C1 segment of cervical spinal cord (tissue), 14 donors: ENCODE measurements around the gene PSME3IP1.

Source experiments
- DNase-seq, 14 donors: peaks; one replicate each; lab custom pipeline; 2025; lab: John Stamatoyannopoulos, UW

Gene PSME3IP1

GRCh38 chr16:57167953-57168352, 17.9 kb downstream of the PSME3IP1 start:
- peak in 1 of 14 donors; percentile 41 for DNase-seq

GRCh38 chr16:57167538-57167937, 18.3 kb downstream of the PSME3IP1 start:
- no peak for DNase-seq

DNA sequence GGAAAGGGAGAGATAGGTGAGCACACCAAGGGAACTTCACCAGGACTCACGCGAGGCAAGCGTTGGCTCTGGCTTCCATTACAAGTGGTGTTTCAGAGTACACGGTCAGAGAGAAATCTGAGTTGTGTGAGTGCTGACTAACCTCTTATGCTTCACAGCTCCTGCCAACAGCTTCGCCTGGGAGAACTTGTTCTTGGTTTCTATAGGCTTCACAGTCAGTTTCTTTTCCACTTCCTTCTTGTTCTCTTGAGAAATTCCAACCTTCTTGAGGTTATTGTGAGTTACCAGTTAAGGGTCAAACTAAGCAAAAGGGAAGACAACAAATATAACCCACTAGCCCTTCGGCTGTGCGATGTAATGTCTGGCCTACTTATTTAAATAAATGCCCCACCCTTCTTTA, 18.9 kb downstream of the PSME3IP1 start:
- no peak for DNase-seq

- no peak for DNase-seq
Observed at GRCh38 chr16:57166451-57166850, 19.4 kb downstream of the PSME3IP1 start.

DNA sequence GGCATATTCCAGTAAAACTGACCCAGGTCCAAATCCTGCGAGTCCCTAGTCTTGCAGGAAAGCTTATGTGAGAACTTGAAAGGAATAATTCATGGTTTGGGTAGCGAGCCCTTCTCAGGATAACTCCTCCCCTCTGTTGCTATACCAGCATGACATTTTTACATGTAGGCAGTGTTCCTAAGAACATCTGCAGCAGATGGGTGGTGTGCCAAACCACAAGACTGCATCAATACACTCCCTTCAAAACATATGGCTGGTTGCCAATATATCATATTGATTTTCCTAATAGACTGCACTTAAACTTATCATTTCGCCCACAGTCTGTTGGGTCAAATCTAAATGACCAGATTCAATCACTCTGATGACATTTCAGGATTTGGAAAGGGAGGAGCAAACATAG, 19.9 kb downstream of the PSME3IP1 start:
- no peak for DNase-seq

DNA sequence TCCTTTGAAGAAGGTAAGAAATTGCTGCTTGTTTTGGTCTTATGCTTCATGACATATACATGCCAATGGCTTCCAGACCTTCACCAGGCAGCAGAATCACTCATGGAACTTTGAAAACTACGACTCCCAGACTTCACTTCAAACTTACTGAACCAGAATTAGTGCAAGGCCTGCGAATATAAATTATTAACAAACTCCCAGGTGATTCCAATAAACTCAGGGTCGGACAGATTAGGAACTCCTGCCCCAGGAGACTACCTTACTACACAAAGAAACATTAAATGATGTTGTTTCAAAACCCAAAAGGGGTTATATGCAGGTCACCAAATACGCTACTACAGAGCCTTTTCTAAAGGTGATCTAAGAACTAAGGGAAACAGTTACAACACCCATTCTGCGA, 20.4 kb downstream of the PSME3IP1 start:
- no peak for DNase-seq

DNA sequence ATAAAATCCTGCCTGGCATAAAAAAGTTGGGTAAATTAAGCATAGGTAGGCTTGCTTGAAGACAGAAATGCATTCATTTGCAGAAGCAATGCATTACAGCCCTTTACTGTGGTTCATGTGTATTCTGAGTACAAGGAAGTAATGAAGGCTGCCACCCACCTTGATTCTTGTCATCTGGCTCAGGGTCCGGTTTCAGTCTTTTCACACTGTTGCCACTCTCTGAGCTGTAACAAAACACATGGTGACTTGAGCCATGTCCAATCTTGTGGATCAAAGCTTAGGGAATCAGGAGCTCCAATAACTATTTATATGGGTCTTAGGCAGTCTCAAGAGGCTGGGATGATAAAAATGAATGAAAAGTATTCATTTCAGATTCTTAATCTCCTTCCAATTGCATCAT, 22.0 kb downstream of the PSME3IP1 start:
- no peak for DNase-seq

DNA sequence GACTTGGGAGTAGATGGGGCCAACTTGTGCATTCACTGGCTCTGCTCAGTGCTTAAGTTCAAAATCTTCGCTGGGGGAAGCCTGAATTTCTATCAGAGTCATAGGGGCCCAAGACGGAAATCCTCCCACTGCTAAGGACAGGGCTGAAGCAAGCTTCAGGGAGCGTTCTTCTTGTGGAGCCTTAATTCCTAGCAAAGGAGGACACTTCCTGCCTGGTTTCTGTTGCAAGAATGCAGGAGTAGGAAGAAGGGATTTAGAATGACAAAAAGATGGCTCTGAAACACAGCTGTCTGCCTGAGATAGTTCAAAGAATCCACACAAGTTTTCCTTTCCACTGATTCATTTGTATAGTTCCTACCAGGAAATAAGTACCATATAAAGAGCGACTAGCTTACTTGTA, 26.4 kb downstream of the PSME3IP1 start:
- no peak for DNase-seq

DNA sequence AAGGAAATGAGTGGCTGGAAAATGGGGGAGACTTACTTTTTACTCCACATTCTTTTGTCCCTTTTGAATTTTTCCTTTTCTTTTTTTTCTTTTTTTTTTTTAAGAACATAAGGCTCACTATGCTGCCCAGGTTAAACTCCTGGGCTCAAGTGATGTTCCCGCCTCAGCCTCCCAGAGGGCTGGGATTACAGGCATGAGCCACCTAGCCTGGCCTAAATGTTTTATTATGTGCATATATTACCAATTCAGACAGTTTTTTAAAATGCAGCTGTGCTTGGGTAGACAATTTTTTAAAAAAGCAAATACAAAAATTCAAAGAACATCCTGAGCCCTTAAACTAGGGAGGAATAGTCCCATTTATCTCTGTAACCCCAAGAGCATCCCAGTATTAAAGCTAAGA, 28.3 kb downstream of the PSME3IP1 start:
- no peak for DNase-seq

GRCh38 chr16:57156351-57156703, 29.5 kb downstream of the PSME3IP1 start:
- no peak for DNase-seq

DNA sequence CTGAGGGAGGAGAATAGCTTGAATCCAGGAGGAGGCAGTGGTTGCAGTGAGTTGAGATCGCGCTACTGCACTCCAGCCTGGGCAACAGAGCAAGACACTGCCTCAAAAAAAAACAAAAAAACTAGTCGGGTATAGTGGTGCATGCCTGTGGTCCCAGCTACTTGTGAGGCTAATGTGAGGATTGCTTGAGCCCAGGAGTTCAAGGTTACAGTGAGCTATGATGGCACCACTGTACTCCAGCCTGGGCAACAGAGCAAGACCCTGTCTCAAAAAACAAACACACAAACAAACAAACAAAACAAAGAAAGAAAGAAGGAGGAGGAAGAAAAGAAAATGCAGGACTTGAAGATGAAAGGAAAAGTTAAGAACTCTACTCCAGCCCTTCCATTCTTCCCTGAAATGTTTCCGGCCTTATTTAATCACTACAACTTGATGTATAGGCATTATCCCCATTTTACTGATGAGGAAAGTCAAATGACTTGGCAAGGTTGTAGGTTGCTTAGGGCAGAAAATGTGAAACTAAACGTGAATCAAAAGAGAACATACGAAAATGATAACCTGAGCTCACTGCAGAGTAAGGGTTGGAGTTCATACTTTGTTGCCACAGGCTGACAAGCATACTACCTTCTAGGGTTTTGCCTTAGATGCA, 30.0 kb downstream of the PSME3IP1 start:
- no peak for DNase-seq

GRCh38 chr16:57153841-57154240, 32.0 kb downstream of the PSME3IP1 start:
- DNase-seq = no peak

- DNase-seq = peak in 2 of 14 donors; percentile 27 to 53
Observed at GRCh38 chr16:57152096-57153093, 33.4 kb downstream of the PSME3IP1 start.

- no peak for DNase-seq
Observed at GRCh38 chr16:57151369-57151768, 34.5 kb downstream of the PSME3IP1 start.

DNA sequence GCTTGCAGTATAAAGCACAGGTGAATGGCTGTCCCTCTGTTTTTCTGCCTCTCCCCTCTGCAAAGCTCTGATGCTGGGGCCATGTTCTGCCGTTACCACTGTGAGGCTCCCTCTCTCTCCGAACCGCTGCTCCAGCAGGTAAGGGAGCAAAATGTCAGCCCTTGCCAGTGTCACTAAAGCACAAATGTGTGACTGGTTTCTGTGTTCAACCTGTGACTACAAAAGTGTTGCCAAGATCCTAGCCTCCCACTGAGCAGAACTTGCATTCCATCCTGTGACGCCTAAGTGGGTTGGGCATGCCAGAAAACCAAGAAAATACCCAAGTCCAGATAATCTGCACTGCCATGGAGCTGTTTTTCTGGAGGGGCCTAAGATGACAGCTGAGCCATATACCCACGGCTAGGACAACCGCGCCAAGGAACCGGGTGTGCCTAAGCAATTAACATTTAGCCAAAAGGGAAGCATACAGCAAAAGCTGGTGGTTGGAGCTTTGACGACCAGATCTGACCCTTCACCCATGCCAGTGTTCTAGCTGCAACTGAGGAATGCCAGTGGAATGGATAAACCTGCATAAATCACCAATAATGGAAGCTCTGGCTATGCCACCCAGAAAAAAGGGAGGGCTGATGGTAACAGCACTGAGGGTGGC, 35.0 kb downstream of the PSME3IP1 start:
- peak in 1 of 14 donors; percentile 16 for DNase-seq

DNA sequence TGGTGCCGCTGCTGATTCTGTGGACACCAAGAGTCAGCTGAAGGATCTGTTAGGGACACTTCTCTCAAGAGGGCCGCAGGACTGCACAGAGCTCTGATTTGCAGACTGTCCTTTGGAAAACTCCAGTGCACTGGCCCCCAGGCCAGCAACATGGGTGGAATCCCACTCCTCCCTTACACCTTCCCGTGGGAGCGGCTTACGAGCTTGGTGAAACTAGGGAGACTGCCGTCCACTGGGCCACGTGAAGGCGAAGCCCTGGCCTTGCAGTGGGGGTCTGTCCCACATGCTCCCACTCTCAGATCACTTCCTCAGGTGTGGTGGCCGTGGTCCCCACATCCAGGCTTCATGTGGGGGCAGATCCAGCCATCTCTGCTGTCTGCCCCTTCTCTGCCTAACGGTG, 36.4 kb downstream of the PSME3IP1 start:
- DNase-seq = no peak

DNA sequence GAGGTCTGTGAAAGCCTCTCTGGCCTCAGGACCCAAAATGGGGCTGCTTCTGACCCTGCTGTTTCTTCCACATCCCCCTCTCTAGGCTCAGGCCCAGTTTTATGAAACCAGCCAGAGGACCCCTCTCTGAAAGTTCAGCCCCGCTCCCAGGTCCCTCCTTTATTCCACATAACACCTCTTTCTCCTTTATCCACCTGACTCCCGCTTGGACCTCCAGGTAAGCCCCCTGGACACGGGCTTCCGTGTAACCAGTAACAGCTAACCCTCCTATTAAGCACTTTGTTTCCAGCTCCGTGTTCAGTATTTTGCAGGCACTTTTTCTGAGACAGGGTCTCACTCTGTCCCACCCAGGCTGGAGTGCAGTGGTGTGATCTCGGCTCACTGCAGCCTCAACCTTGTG, 37.4 kb downstream of the PSME3IP1 start:
- DNase-seq = no peak

GRCh38 chr16:57147381-57148221, 38.2 kb downstream of the PSME3IP1 start:
- DNase-seq = peak in 7 of 14 donors; percentile 32 to 62 (median 44)

DNA sequence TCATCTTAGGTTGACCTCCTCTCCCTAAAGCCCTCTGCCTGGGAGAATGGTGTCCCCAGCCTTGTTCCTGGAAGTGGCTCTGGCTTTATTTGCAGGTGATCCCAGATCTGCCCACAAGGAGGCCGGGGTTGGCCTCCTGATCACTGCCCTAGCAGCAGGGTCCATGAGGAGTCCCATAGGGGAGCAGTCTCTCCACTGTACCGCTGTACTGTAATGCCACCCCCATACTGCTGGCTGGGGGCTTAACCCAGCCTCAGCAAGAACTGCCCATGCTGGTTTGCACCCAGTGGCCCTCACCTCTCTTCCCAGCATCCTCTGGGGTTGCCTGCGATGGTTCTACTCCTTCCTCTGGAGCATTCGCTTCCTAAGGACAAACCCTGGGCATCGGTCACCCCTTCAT, 39.1 kb downstream of the PSME3IP1 start:
- DNase-seq = no peak

DNA sequence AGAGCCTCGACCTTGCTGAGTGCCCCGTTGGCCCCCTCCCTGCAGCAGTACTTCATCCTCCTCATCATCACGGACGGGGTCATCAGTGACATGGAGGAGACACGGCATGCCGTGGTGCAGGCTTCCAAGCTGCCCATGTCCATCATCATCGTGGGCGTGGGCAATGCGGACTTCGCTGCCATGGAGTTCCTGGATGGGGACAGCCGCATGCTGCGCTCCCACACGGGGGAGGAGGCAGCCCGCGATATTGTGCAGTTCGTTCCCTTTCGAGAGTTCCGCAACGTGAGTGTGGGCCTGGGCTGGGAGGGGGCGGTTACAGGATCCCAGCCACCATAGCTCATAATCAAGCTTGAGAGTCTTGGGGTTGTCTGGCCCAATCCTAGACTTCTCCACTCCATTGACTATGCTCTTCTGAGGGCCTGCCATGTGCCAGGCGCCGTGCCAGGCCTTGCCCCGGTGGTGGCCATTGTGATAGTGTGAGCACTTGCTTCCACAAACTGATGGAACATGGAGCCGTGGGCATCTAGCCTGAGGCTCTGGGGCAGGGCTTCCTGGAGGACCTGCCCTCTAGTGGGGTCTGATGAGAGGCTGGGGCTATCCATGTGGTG, 39.7 kb downstream of the PSME3IP1 start:
- DNase-seq = no peak
